Activated CD4-positive, alpha-beta T cell treated with anti-CD3 and anti-CD28 coated beads, Interleukin-2, Interleukin-6, amounts not matched to agents 100 ng/mL and 50 ng/mL, durations not matched to agents 16 hours and 8 hours (primary cell): ENCODE measurements around the gene ATMIN.

Experiments
- DNase-seq: peaks from one replicate; pipeline ENCODE4 v3.0.0-alpha.2; 2020

ATMIN gene, protein sequence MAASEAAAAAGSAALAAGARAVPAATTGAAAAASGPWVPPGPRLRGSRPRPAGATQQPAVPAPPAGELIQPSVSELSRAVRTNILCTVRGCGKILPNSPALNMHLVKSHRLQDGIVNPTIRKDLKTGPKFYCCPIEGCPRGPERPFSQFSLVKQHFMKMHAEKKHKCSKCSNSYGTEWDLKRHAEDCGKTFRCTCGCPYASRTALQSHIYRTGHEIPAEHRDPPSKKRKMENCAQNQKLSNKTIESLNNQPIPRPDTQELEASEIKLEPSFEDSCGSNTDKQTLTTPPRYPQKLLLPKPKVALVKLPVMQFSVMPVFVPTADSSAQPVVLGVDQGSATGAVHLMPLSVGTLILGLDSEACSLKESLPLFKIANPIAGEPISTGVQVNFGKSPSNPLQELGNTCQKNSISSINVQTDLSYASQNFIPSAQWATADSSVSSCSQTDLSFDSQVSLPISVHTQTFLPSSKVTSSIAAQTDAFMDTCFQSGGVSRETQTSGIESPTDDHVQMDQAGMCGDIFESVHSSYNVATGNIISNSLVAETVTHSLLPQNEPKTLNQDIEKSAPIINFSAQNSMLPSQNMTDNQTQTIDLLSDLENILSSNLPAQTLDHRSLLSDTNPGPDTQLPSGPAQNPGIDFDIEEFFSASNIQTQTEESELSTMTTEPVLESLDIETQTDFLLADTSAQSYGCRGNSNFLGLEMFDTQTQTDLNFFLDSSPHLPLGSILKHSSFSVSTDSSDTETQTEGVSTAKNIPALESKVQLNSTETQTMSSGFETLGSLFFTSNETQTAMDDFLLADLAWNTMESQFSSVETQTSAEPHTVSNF

GRCh38 chr16:81035398-81035974 lies at the start of gene ATMIN:
TSS of gene ATMIN (plus strand) at chr16:81035842. CDS start at chr16:81035871, 29 bp downstream.
- DNase-seq = peak; percentile 93

DNA sequence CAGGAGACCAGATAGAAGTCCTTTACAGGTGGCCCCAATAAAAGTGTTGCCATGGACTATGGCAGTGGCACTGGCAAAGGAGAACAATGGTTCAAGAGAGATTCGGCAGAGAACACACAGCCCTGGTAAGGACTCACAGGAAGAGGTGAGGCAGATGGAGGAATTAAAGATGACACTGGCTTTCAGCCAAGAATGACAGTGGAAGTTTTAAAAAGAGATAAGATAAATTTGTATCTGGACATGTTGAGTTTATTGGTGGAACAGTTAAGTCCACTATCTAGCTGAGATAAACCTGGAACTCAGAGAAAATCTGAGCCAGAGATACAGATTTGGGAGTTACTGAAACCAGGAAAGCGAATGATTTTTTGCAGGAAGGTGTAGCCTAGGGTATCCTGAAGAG lies 49.1 kb upstream of the ATMIN start:
- no peak for DNase-seq

DNA sequence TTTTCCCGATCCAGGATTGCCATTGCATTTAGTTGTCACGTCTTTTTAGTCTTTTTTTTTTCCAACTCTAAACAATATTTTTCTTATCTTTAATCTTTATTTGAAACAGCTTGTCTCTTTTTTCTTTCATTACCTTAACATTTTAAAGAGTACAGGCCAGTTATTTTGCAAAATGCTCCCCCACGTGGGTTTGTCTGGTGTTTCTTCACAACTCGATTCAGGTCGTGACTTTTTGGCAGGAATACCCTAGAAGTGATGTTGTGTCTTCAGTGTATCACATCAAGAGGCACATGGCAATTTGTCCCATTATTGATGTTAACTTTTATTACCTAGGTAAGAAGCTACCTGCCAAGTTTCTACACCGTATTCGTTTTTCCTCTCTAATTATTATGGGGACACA lies 46.9 kb upstream of the ATMIN start:
- no peak for DNase-seq

- no peak for DNase-seq
These were observed 45.8 kb upstream of the ATMIN start for GRCh38 chr16:80989801-80990200.

- no peak for DNase-seq
These were observed 45.1 kb upstream of the ATMIN start for GRCh38 chr16:80990577-80990976.

GRCh38 chr16:80990978-80991377 lies 44.7 kb upstream of the ATMIN start:
- DNase-seq = no peak

DNA sequence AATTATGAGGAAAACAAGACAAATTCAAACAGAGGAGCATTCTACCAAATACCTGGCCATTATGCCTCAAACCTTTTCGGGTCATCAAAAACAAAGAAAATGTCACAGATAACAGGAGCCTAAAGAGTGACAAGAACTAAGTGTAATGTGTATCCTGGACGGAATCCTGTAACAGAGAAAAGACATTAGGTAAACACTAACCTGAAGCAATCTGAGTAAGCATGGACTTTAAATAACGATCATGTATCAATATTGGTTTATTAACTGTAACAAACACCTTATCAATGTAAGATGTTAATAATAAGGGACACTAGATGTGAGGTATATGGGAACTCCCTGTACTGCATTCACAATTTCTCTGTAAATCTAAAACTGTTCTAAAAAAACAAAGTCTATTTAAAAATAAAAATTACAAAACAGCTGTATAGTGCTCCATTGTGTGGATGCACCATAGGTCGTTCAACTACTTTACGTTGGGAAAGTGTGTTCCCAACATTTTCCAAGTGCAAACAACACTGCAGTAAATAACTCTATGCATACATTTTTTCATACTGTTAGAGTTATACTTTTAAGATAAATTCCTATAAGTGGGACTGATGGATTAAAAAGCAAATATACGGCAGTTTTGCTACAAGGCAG lies 43.7 kb upstream of the ATMIN start:
- no peak for DNase-seq

GRCh38 chr16:80992676-80993293 lies 42.9 kb upstream of the ATMIN start:
- DNase-seq = no peak

- DNase-seq = no peak
These were observed 42.3 kb upstream of the ATMIN start for GRCh38 chr16:80993307-80993706.

DNA sequence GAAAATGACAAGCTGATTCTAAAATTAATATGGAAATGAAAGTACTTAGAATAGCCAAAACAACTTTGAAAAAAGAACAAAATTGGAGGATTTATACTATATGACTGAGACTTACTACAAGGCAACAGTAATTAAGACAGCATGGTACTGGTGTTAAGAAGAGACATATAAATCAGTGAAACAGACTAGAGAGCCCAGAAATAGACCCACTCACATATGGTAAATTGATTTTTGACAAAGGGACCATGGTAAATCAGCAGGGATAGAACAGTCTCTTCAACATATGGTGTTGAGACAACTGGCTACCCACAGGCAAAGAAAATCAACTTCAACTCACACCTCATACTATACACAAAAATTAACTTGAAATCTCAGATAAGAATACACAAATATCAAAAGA lies 41.8 kb upstream of the ATMIN start:
- no peak for DNase-seq

DNA sequence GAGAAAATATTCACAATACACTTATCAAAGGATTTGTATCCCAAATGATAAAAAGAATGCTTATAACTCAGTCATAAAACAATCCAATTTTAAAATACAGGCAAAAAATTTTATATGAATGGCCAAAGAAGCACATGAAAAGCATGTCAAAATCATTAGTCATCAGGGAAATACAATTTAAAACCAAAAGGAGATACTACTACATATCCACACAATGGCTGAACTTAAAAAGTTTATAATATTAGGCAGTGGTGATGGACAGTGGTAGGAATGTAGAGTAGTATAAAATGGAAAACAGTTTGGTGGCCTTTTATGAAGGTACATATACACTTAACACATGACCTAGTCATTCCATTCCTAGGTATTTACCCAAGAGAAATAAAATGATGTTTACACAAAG lies 41.2 kb upstream of the ATMIN start:
- DNase-seq = no peak

DNA sequence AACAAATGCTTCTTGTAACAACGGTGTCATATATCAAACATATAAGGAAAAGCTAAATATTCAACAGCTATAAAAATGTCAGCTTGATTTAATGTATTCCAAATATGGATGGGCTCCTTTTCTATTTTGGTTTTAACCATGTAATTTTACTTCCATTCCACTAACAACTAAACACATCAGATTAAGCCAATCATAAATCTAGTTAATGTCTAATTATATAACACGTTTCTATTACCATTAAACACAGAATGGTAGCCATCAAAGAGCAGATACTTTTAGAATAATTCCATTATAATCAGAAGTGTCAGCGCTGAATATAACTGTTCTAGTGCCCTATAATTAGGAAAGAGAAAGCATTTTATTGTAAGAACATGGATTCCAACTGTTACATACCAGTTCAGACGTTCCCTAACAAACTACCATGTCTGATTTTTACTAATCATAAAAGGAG lies 38.9 kb upstream of the ATMIN start:
- no peak for DNase-seq

DNA sequence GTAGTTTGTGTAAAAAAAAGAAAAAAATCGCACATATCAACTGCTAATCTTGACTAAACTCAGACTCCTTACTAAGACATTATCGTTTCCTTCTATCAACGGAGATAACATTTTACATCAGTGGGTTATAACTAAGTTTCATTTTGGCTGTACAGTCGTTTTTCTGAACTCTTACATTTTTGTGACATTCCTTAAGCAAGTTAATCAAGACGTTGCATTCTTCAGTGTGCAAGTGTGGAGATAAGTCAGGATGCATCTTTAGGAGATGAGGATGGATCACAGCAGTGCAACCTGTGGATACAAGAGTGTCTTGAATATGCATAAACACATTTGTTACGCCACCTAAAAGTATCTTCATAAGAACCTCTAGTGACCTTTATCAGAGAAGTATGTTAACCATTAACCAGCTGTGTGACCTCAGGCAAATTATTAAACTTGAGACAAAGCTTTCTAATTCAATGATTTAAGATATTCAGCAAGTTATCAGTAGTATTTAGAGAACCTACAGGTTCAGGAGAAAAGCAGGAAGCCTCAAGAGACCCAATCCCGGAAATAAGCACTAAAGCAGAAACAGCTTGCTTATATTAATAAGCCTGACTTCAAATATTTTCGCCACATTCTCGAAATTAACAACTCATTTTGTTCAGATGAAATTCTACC lies 38.4 kb upstream of the ATMIN start:
- peak; percentile 44 for DNase-seq

GRCh38 chr16:80997964-80998620 lies 37.5 kb upstream of the ATMIN start:
- DNase-seq = no peak

GRCh38 chr16:81000873-81001272 lies 34.8 kb upstream of the ATMIN start:
- no peak for DNase-seq

DNA sequence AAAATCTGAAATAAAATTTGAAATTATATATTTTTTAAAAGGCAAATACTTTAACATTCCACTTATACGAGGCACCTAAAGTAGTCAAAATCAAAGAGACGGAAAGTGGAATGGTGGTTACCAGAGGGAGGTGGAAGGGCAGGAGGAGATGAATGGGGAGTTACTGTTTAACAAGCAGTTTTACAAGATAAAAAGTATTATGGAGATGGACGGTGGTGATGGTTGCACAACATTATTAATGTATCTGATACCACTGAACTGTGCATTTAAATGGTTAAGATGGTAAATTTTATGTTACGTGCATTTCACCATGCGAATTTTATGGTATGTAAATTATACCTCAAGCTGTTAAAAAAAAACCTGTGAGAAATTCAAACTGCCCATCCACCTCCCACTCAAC lies 34.3 kb upstream of the ATMIN start:
- DNase-seq = no peak

DNA sequence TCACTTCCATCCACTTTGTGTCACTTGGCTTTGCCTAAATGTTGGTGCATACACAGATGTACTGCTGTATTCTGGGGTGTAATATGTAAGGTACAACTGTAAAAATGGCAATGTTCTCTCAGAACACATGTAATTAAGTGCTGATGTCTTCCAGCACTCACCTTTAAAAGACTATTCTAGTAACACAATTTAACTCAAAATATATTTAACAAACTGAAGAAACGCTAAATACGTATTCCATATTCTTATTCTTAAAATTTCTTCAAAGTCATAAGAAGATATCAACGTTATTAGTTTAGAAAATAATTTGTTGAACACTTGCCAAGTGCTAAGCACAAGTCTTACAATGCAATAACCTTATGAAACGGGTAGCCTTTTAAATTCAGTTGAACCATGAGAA lies 32.6 kb upstream of the ATMIN start:
- DNase-seq = no peak

DNA sequence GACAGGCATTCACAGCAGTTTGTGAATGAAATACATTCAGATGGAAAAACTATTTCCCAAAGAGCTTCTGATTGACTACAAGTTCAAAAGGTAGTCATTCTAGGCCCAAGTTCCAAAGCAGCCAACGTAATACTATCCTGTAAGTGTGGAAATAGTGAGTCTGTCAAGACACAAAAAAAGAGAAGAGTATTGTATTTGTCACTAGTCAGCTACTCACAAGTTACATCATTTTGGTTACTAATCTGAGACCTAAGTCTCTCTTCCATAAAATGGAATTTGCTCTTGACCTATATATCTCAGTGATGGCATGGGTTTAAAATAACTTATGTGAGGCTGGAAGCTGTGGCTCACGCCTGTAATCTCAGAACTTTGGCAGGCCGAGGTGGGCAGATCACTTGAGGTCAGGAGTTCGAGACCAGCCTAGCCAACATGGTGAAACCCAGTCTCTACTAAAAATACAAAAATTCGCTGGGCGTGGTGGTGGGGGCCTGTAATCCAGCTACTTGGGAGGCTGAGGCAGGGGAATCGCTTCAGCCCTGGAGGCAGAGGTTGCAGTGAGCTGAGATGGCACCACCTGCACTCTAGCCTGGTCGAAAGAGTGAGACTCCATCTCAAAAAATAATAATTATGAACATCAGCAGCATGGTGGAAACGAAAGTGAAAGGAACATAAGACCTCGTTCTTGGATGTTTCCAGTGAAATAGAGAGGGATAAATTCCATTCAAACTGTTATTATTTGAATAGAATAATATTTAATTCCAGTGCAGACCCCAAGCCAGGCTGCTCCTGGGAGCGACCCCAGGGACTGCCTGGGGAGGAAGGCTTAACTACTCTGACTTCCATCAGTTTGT lies 31.8 kb upstream of the ATMIN start:
- peak; percentile 28 for DNase-seq

GRCh38 chr16:81004646-81005353 lies 30.8 kb upstream of the ATMIN start:
- peak; percentile 72 for DNase-seq

DNA sequence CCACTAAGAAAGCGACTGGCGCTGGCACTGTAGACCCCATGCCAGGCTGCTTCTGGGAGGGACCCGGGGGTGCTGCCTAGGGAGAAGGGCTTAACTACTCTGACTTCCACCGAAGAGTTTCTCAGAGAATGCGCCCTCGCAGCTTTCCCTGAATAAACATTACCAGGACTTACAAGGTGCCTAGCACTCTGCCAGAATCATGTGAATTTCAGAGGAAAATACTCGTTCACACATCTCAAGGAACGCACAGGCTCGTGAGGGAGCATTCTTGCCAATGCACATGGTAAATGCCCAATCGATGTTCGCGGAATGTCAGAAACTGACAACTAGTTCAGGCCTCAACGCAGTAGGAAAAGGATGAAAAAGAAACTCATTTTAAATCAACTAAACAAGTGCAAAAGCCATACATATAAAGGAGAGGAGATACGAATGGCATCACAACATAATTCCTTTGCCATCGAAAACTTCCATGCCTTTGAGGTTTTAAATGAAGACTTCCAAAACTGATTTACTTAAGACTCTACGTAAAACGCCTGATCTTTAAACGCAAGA lies 30.0 kb upstream of the ATMIN start:
- no peak for DNase-seq
